IMR-90 (cell line): ENCODE results near the gene HOXC10. TPM values are rescaled to one million over a fixed set of nuclear protein-coding genes. Genes with fewer than 3 reads are reported as not detected.

Experiments used
- ATAC-seq: fragments of 200-7000 bp; cut with Tn5 transposase; 2 replicates; pipeline ENCODE4 v1.9.1; 2020; ENCODE audit warnings: low read depth, mild to moderate bottlenecking, moderate library complexity
- BruUV-seq: library from RNA; stranded (reverse); fragments of 400-500 nt; replicated peaks from 2 replicates; lab custom pipeline; 2021; lab: Mats Ljungman, UMichigan
- CTCF ChIA-PET: fragments of 300-600 bp; formaldehyde crosslinking; extraction: SDS; loops from one replicate; lab custom pipeline; 2021; ENCODE audit warnings: antibody characterized with exemption; lab: Yijun Ruan, JAX
- POLR2A ChIA-PET: fragments of 300-600 bp; sonication (Branson Sonifier 250); formaldehyde crosslinking; loops from one replicate; lab custom pipeline; 2022; ENCODE audit warnings: antibody characterized with exemption; ENCODE audit not compliant: unreplicated experiment; lab: Charles Lee
- DNase-seq: peaks from one replicate; pipeline ENCODE4 v3.0.0; 2013
- H2AFZ ChIP-seq: replicated peaks from 2 replicates; pipeline ENCODE3; 2013; ENCODE audit warnings: low read length, mild to moderate bottlenecking; ENCODE audit not compliant: poor library complexity
- H2AK5ac ChIP-seq: 2 replicates; pipeline ENCODE4 v1.6.1; 2013; ENCODE audit warnings: low read depth, low read length, inconsistent platforms
- H2AK9ac ChIP-seq: replicated peaks from 2 replicates; pipeline ENCODE3; 2013; ENCODE audit warnings: mild to moderate bottlenecking, low read depth, low read length, moderate library complexity; ENCODE audit not compliant: poor library complexity
- H2BK120ac ChIP-seq: 2 replicates; pipeline ENCODE4 v1.6.1; 2013; ENCODE audit warnings: low read depth, low read length, inconsistent platforms
- H2BK15ac ChIP-seq: 3 replicates; pipeline ENCODE4 v1.6.1; 2013; ENCODE audit warnings: low read depth, low read length, inconsistent platforms
- H2BK20ac ChIP-seq: 2 replicates; pipeline ENCODE4 v1.6.1; 2013; ENCODE audit warnings: low read depth, mild to moderate bottlenecking, inconsistent platforms, low read length, moderate library complexity
- H2BK5ac ChIP-seq: 2 replicates; pipeline ENCODE4 v1.6.1; 2013; ENCODE audit warnings: mild to moderate bottlenecking, low read depth, low read length, inconsistent platforms; ENCODE audit not compliant: poor library complexity, severe bottlenecking
- H3K14ac ChIP-seq: replicated peaks from 2 replicates; pipeline ENCODE4 v1.6.1; 2013; ENCODE audit warnings: low read depth, low read length, inconsistent platforms
- H3K18ac ChIP-seq: 2 replicates; pipeline ENCODE4 v1.6.1; 2013; ENCODE audit warnings: low read depth, low read length, control low read depth
- H3K23ac ChIP-seq: 2 replicates; pipeline ENCODE4 v1.6.1; 2013; ENCODE audit warnings: low read depth, low read length, inconsistent platforms
- H3K27ac ChIP-seq: 2 replicates; pipeline ENCODE4 v1.5.1; 2013; ENCODE audit warnings: mild to moderate bottlenecking, control low read depth, low read length; ENCODE audit not compliant: insufficient read depth
- H3K27me3 ChIP-seq: 2 replicates; pipeline ENCODE4 v1.6.1; 2013; ENCODE audit warnings: low read length; ENCODE audit not compliant: control insufficient read depth, insufficient read depth
- H3K36me3 ChIP-seq: 2 replicates; pipeline ENCODE4 v1.6.1; 2013; ENCODE audit warnings: low read length, mixed read lengths; ENCODE audit not compliant: control insufficient read depth, insufficient read depth
- H3K4ac ChIP-seq: 2 replicates; pipeline ENCODE4 v1.6.1; 2013; ENCODE audit warnings: low read depth, low read length, inconsistent platforms
- H3K4me1 ChIP-seq: 2 replicates; pipeline ENCODE4 v1.6.1; 2013; ENCODE audit warnings: low read length, mixed read lengths; ENCODE audit not compliant: control insufficient read depth, insufficient read depth
- H3K4me2 ChIP-seq: 2 replicates; pipeline ENCODE4 v1.6.1; 2013; ENCODE audit warnings: low read depth, mild to moderate bottlenecking, control low read depth, low read length, moderate library complexity
- H3K4me3 ChIP-seq: 2 replicates; pipeline ENCODE4 v1.5.1; 2013; ENCODE audit warnings: low read depth, mild to moderate bottlenecking, control low read depth, low read length, moderate library complexity; ENCODE audit not compliant: insufficient read depth
- H3K56ac ChIP-seq: 2 replicates; pipeline ENCODE4 v1.6.1; 2013; ENCODE audit warnings: low read length, inconsistent platforms; ENCODE audit not compliant: insufficient read depth; ENCODE audit errors: extremely low read depth
- H3K79me1 ChIP-seq, 2 experiments: 2 replicates each; pipeline ENCODE4 v1.6.1; 2013; ENCODE audit warnings: low read length in 2 of 2, inconsistent platforms in 1 of 2, low read depth in 1 of 2
- H3K9ac ChIP-seq: 2 replicates; pipeline ENCODE4 v1.6.1; 2013; ENCODE audit warnings: low read depth, low read length, control low read depth
- H3K9me1 ChIP-seq: 2 replicates; pipeline ENCODE4 v1.6.1; 2013; ENCODE audit warnings: low read length, inconsistent platforms; ENCODE audit not compliant: insufficient read depth
- H3K9me3 ChIP-seq: 2 replicates; pipeline ENCODE4 v1.6.1; 2013; ENCODE audit warnings: low read length; ENCODE audit not compliant: control insufficient read depth, insufficient read depth
- H4K20me1 ChIP-seq: 2 replicates; pipeline ENCODE4 v1.6.1; 2013; ENCODE audit warnings: low read length, inconsistent platforms; ENCODE audit not compliant: insufficient read depth
- H4K5ac ChIP-seq: 2 replicates; pipeline ENCODE4 v1.6.1; 2013; ENCODE audit warnings: mild to moderate bottlenecking, low read depth, low read length, control low read depth
- H4K8ac ChIP-seq, 2 experiments: 2 replicates each; pipeline ENCODE4 v1.6.1; 2013; ENCODE audit warnings: low read depth in 2 of 2, low read length in 2 of 2, control low read depth in 1 of 2, inconsistent platforms in 1 of 2
- H4K91ac ChIP-seq: 2 replicates; pipeline ENCODE4 v1.6.1; 2013; ENCODE audit warnings: low read depth, low read length, inconsistent platforms; ENCODE audit not compliant: insufficient read depth
- BHLHE40 ChIP-seq: fragments of 150-350 bp; IDR thresholded peaks from 2 replicates; pipeline ENCODE4 v1.6.1; 2016; ENCODE audit warnings: mild to moderate bottlenecking, low read depth, low read length
- CEBPB ChIP-seq: IDR thresholded peaks from 2 replicates; pipeline ENCODE4 v1.6.1; 2012; ENCODE audit warnings: low read depth, low read length, improper control_type of control experiment
- CHD1 ChIP-seq: IDR thresholded peaks from 2 replicates; pipeline ENCODE4 v1.6.1; 2012; ENCODE audit warnings: low read depth, low read length, improper control_type of control experiment
- ELK1 ChIP-seq: fragments of 150-350 bp; IDR thresholded peaks from 2 replicates; pipeline ENCODE4 v1.6.1; 2016; ENCODE audit warnings: low read depth, mild to moderate bottlenecking, low read length, moderate library complexity, borderline replicate concordance
- FOS ChIP-seq: fragments of 150-350 bp; IDR thresholded peaks from 2 replicates; pipeline ENCODE4 v1.6.1; 2016; ENCODE audit warnings: low read depth, low read length
- MAZ ChIP-seq: IDR thresholded peaks from 2 replicates; pipeline ENCODE4 v1.6.1; 2012; ENCODE audit warnings: low read depth, mild to moderate bottlenecking, low read length, improper control_type of control experiment, moderate library complexity, borderline replicate concordance
- NFE2L2 ChIP-seq: fragments of 150-350 bp; IDR thresholded peaks from 2 replicates; pipeline ENCODE4 v1.6.1; 2016; ENCODE audit warnings: low read depth, mild to moderate bottlenecking, low read length
- POLR2A ChIP-seq: IDR thresholded peaks from 2 replicates; pipeline ENCODE4 v1.6.1; 2012; ENCODE audit warnings: mild to moderate bottlenecking, low read depth, low read length
- RAD21 ChIP-seq: IDR thresholded peaks from 2 replicates; pipeline ENCODE4 v1.6.1; 2012; ENCODE audit warnings: low read length, improper control_type of control experiment
- RCOR1 ChIP-seq: IDR thresholded peaks from 2 replicates; pipeline ENCODE4 v1.6.1; 2012; ENCODE audit warnings: mild to moderate bottlenecking, low read length, improper control_type of control experiment; ENCODE audit not compliant: insufficient replicate concordance
- RFX5 ChIP-seq: IDR thresholded peaks from 2 replicates; pipeline ENCODE4 v1.8.0; 2012; ENCODE audit warnings: low read depth, mild to moderate bottlenecking, low read length, moderate library complexity
- SMC3 ChIP-seq: fragments of 150-350 bp; IDR thresholded peaks from 2 replicates; pipeline ENCODE4 v1.6.1; 2016; ENCODE audit warnings: low read depth, mild to moderate bottlenecking, antibody characterized with exemption, low read length, moderate library complexity
- WGBS, 2 experiments: methylation state at CpG; one replicate each; pipeline versions ENCODE4 v1.1.5 to v1.1.7; 2013; ENCODE audit warnings: missing lambda C conversion rate in 2 of 2; ENCODE audit not compliant: insufficient read length in 1 of 2; ENCODE audit errors: extremely low coverage in 2 of 2; 5-methylcytosine and 5-hydroxymethylcytosine counted together
- dilution Hi-C: fragments of 300-500 bp; cut with HindIII; formaldehyde crosslinking; loops from one replicate; pipeline ENCODE4 v1.14.3; 2018; ENCODE audit warnings: low sequenced_read_pairs; ENCODE audit not compliant: unreplicated experiment
- in situ Hi-C: fragments of 300-500 bp; cut with MboI; formaldehyde crosslinking; loops from 3 replicates; pipeline ENCODE4 v1.14.3; 2019; ENCODE audit warnings: low sequenced_read_pairs, inconsistent platforms, mixed read lengths
- intact Hi-C: fragments of 100-400 bp; cut with micrococcal nuclease; formaldehyde crosslinking; loops from 2 replicates; pipeline ENCODE4 v1.10.0; 2022
- polyA plus RNA-seq, 3 experiments: library from polyadenylated mRNA; depleted of rRNA; stranded (reverse); fragments of >200 nt; gene quantifications; 2 replicates each; pipeline ENCODE4 v1.2.3, GENCODE V29; 2012; ENCODE audit warnings: low replicate concordance in 1 of 3
- total RNA-seq: library from RNA; depleted of rRNA; stranded (reverse); fragments of >200 nt; gene quantifications from 2 replicates; pipeline ENCODE4 v1.2.3, GENCODE V29; 2012
- TF ChIP-seq, protein P1 (sequence below): fragments of 150-350 bp; IDR thresholded peaks from 2 replicates; pipeline ENCODE4 v1.6.1; 2017; ENCODE audit warnings: mild to moderate bottlenecking, antibody characterized with exemption, low read length, low read depth
- TF ChIP-seq, protein P2 (sequence below): conservative IDR thresholded peaks from 2 replicates; pipeline ENCODE4 v1.5.1; 2012; ENCODE audit warnings: mild to moderate bottlenecking, low read depth, low read length, improper control_type of control experiment

HOXC10 gene
- total and polyA plus RNA-seq, 2 of the 4 experiments (the other 2 are of a cell fraction): 0.15 TPM; not detected in 1

DNA sequence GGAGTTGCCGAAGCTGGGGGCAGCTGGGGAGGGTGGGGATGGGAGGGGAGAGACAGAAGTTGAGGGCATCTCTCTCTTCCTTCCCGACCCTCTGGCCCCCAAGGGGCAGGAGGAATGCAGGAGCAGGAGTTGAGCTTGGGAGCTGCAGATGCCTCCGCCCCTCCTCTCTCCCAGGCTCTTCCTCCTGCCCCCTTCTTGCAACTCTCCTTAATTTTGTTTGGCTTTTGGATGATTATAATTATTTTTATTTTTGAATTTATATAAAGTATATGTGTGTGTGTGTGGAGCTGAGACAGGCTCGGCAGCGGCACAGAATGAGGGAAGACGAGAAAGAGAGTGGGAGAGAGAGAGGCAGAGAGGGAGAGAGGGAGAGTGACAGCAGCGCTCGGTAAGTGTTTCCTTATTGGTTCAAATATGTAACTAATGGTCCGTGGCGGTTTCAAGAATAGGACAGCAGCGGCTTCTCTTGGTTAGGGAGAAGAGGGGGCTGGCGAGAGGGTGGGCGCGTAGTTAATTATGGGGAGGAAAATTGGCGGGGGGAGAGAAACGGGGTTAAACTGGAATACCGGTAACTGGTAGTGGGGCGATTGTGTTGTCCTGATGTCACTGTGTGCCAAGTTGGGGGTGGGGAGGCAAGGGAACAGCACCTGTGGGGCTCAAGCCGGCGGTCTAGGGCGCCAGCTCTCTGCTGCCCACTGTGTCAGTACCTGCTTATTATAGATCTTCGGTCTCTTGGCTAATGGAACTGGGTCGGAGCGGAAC is 32.3 kb downstream of the HOXC10 start:
- Histone ChIP-seq H4K20me1 (no peaks in the 10 kb centered on the region), H3K18ac (no peak overlapping the region), H2AK9ac (no peak overlapping the region), H2BK120ac (no peak overlapping the region), H3K56ac (no peak overlapping the region), H3K27me3 (peaks cover 89% of the 10 kb centered on the region), H2BK15ac (no peak overlapping the region), H3K27ac (no peak overlapping the region), H2AFZ (peak overlapping the region; percentile 81), H3K4me2 (peak overlapping the region; percentile 87), H3K4me3 (peak overlapping the region; percentile 7; the same call in 1 of the 2 replicates), H3K4ac (no peak overlapping the region), H3K79me1 (no peaks in the 10 kb centered on the region), H3K4me1 (no peaks in the 10 kb centered on the region), H3K9me3 (peaks cover 4% of the 10 kb centered on the region), H4K91ac (no peak overlapping the region), H2BK5ac (no peak overlapping the region), H4K5ac (no peak overlapping the region), H3K36me3 (no peaks in the 10 kb centered on the region), H2AK5ac (no peak overlapping the region), H4K8ac (no peak overlapping the region), H2BK20ac (no peak overlapping the region), H3K14ac (no peak overlapping the region), H3K23ac (no peak overlapping the region), H3K9me1 (no peaks in the 10 kb centered on the region), H3K9ac (no peak overlapping the region)
- in situ Hi-C loops (no loop called here), intact Hi-C loops (no loop called here), dilution Hi-C loops (no loop called here)
- DNase-seq (no peak), ATAC-seq (peak; percentile 50)
- TF ChIP-seq RFX5: no peak
- TF ChIP-seq NFE2L2: no peak
- no peak for TF ChIP-seq FOS
- no peak for TF ChIP-seq CHD1
- TF ChIP-seq POLR2A: no peak
- TF ChIP-seq RAD21: no peak
- no peak for TF ChIP-seq CEBPB
- no peak for TF ChIP-seq MAZ
- TF ChIP-seq RCOR1: no peak
- no peak for TF ChIP-seq BHLHE40
- TF ChIP-seq, protein P1, sequence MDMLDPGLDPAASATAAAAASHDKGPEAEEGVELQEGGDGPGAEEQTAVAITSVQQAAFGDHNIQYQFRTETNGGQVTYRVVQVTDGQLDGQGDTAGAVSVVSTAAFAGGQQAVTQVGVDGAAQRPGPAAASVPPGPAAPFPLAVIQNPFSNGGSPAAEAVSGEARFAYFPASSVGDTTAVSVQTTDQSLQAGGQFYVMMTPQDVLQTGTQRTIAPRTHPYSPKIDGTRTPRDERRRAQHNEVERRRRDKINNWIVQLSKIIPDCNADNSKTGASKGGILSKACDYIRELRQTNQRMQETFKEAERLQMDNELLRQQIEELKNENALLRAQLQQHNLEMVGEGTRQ: no peak
- no peak for TF ChIP-seq ELK1
- TF ChIP-seq, protein P2, sequence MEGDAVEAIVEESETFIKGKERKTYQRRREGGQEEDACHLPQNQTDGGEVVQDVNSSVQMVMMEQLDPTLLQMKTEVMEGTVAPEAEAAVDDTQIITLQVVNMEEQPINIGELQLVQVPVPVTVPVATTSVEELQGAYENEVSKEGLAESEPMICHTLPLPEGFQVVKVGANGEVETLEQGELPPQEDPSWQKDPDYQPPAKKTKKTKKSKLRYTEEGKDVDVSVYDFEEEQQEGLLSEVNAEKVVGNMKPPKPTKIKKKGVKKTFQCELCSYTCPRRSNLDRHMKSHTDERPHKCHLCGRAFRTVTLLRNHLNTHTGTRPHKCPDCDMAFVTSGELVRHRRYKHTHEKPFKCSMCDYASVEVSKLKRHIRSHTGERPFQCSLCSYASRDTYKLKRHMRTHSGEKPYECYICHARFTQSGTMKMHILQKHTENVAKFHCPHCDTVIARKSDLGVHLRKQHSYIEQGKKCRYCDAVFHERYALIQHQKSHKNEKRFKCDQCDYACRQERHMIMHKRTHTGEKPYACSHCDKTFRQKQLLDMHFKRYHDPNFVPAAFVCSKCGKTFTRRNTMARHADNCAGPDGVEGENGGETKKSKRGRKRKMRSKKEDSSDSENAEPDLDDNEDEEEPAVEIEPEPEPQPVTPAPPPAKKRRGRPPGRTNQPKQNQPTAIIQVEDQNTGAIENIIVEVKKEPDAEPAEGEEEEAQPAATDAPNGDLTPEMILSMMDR: no peak
- TF ChIP-seq SMC3: no peak
- WGBS, 2 experiments: 0% methylated on average over 7 of the region's 24 CpGs; no CpG with 5 or more reads in 1 of the 2 experiments
- ChIA-PET CTCF (interaction anchor here (0.8 to 1.0 kb wide), 3 partner anchors 13 to 184 kb away, joined by 3 to 4 read pairs (median 3); no protein-coding TSS in a partner anchor), POLR2A (no interaction called here)
- no TSS peak for BruUV-seq
